ENCODE results near the gene DACH2.

DACH2 gene

GRCh38 chrX:86148594-86148993 is 343 bp downstream of the DACH2 start:
- TF ChIP-seq SIN3A (IDR thresholded peaks at IDR 0.05; ENCODE audit: borderline replicate concordance, insufficient read depth, low read length) = no peak
- TF ChIP-seq POLR2AphosphoS5 (IDR thresholded peaks at IDR 0.05; ENCODE audit: low read depth, low read length) = no peak
- TF ChIP-seq REST (IDR thresholded peaks at IDR 0.05; ENCODE audit: insufficient read depth in 1 of 2, low read depth in 2 of 2, low read length in 2 of 2) = no peak
- no peak for TF ChIP-seq TAF1 (IDR thresholded peaks at IDR 0.05; ENCODE audit: borderline replicate concordance, insufficient read depth, low read length)
- no peak for TF ChIP-seq FOXP2 (optimal IDR thresholded peaks at IDR 0.05; ENCODE audit: borderline replicate concordance, extremely low read depth, extremely low read length, insufficient read depth)

- TF ChIP-seq FOXP2 (optimal IDR thresholded peaks at IDR 0.05; ENCODE audit: borderline replicate concordance, extremely low read depth, extremely low read length, insufficient read depth) (no peak), TAF1 (IDR thresholded peaks at IDR 0.05; ENCODE audit: borderline replicate concordance, insufficient read depth, low read length) (no peak), SIN3A (IDR thresholded peaks at IDR 0.05; ENCODE audit: borderline replicate concordance, insufficient read depth, low read length) (no peak), REST (IDR thresholded peaks at IDR 0.05; ENCODE audit: insufficient read depth in 1 of 2, low read depth in 2 of 2, low read length in 2 of 2) (no peak), POLR2AphosphoS5 (IDR thresholded peaks at IDR 0.05; ENCODE audit: low read depth, low read length) (no peak)
These were observed 868 bp downstream of the DACH2 start for GRCh38 chrX:86149119-86149518.

- TF ChIP-seq REST (IDR thresholded peaks at IDR 0.05; ENCODE audit: insufficient read depth in 1 of 2, low read depth in 2 of 2, low read length in 2 of 2) = no peak
- no peak for TF ChIP-seq FOXP2 (optimal IDR thresholded peaks at IDR 0.05; ENCODE audit: borderline replicate concordance, extremely low read depth, extremely low read length, insufficient read depth)
- no peak for TF ChIP-seq POLR2AphosphoS5 (IDR thresholded peaks at IDR 0.05; ENCODE audit: low read depth, low read length)
- no peak for TF ChIP-seq TAF1 (IDR thresholded peaks at IDR 0.05; ENCODE audit: borderline replicate concordance, insufficient read depth, low read length)
- TF ChIP-seq SIN3A (IDR thresholded peaks at IDR 0.05; ENCODE audit: borderline replicate concordance, insufficient read depth, low read length) = no peak
These were observed 6.3 kb downstream of the DACH2 start for GRCh38 chrX:86154553-86154952.

- no peak for TF ChIP-seq POLR2AphosphoS5 (IDR thresholded peaks at IDR 0.05; ENCODE audit: low read depth, low read length)
- no peak for TF ChIP-seq FOXP2 (optimal IDR thresholded peaks at IDR 0.05; ENCODE audit: borderline replicate concordance, extremely low read depth, extremely low read length, insufficient read depth)
- TF ChIP-seq REST (IDR thresholded peaks at IDR 0.05; ENCODE audit: insufficient read depth in 1 of 2, low read depth in 2 of 2, low read length in 2 of 2) = no peak
- TF ChIP-seq SIN3A (IDR thresholded peaks at IDR 0.05; ENCODE audit: borderline replicate concordance, insufficient read depth, low read length) = no peak
- TF ChIP-seq TAF1 (IDR thresholded peaks at IDR 0.05; ENCODE audit: borderline replicate concordance, insufficient read depth, low read length) = no peak
These were observed 23.1 kb downstream of the DACH2 start for GRCh38 chrX:86171366-86171765.

GRCh38 chrX:86178906-86179305 is 30.7 kb downstream of the DACH2 start:
- no peak for TF ChIP-seq REST (IDR thresholded peaks at IDR 0.05; ENCODE audit: insufficient read depth in 1 of 2, low read depth in 2 of 2, low read length in 2 of 2)
- no peak for TF ChIP-seq TAF1 (IDR thresholded peaks at IDR 0.05; ENCODE audit: borderline replicate concordance, insufficient read depth, low read length)
- TF ChIP-seq POLR2AphosphoS5 (IDR thresholded peaks at IDR 0.05; ENCODE audit: low read depth, low read length) = no peak
- TF ChIP-seq FOXP2 (optimal IDR thresholded peaks at IDR 0.05; ENCODE audit: borderline replicate concordance, extremely low read depth, extremely low read length, insufficient read depth) = no peak
- no peak for TF ChIP-seq SIN3A (IDR thresholded peaks at IDR 0.05; ENCODE audit: borderline replicate concordance, insufficient read depth, low read length)
